NB4 (cell line): Measurements from ENCODE around the gene S100B.

ENCODE experiments used
- CTCF ChIP-seq: IDR thresholded peaks from one replicate; pipeline ENCODE4 v1.5.1; 2012; ENCODE audit warnings: low read depth, low read length
- POLR2A ChIP-seq: IDR thresholded peaks from 2 replicates; pipeline ENCODE4 v1.6.1; 2011; ENCODE audit warnings: mild to moderate bottlenecking; ENCODE audit not compliant: insufficient read length; ENCODE audit errors: extremely low read depth

- TF ChIP-seq CTCF (no peak), POLR2A (no peak)
These were observed 37.5 kb downstream of the S100B start for GRCh38 chr21:46567348-46567747.
